ENCODE measurements around the gene B4GALT2. TPM values are rescaled to one million over a fixed set of nuclear protein-coding genes. Genes with fewer than 3 reads are reported as not detected.

The B4GALT2 gene
- total RNA-seq, 1 donor from 2014 or later = 39.1 TPM

DNA sequence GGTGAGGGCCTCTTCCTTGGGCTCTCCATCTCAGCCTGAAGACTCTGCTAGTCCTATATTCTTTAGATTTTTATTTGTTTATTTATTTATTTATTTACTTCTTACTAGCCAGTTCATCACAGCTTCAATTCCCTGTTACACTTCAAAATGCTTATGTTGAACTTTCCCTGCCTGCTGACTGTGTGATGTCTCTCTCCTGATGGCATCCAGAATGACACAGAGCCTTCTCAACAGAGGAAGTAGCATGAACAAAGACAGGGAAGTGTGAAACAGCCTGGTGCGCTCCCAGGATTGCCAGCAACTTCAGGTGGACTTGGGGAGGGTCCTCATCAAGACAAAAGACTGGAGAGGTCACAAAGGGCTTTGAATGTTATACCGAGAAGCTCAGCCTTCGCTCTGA lies 36.6 kb upstream of the B4GALT2 start:
- no peak for DNase-seq (ENCODE audit: missing footprints)
- ATAC-seq = no peak
- intact Hi-C loops (cut with DNase I) = no loop called here

DNA sequence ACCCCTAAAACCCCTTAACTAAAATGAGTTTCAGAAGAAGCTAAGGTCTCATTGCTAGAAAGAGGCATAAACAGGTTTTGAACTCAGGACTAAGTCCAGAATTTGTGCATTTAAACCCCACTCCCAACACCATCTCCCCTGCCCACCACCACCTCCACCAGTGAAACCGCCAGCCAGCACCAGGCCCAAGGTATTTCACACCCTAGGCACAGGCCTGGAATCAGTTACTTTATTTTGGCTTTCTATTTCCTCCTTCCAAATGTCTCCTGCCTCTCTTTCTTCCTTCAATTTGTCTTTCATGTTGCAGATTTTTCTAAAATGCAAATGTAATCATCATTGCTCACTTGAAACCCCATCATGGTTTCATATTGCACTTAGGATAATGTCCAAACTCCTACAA lies 34.1 kb upstream of the B4GALT2 start:
- intact Hi-C loops (cut with DNase I) = loop anchor here (5.0 kb wide), 1 partner anchor 183 kb away; no protein-coding TSS in a partner anchor
- ATAC-seq (no peak), DNase-seq (ENCODE audit: missing footprints) (no peak)

DNA sequence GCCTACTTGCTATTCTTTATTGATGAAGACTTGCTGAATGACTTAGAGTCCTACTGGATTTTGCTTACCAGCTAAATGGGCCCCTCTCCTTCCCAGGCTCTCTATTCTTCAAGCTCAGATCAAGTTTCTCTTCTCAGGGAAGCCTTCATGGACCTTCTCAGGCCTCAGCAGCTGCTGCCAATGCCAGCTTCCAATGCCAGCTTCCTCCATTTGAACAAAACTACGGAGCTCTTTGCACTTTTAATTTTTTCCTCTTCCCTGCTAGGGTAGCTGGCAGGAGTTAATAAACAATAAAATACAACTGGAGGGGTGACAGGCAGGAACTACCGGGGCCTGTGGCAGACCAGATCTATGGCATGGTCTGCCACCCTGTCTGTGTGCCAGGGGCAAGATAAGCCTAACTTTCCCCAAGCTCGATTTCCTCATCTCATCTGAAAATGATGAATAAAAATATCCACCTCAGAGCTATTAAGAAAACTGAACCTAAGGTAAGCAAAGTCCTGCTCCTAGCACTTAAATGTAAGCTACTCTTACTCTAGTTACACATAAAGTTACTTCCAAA lies 33.3 kb upstream of the B4GALT2 start:
- intact Hi-C loops (cut with DNase I) = loop anchor here (1.0 to 5.0 kb wide), 2 partner anchors 29 to 183 kb away; partner anchors contain the start of gene ATP6V0B
- no peak for ATAC-seq
- DNase-seq (ENCODE audit: missing footprints) = no peak

DNA sequence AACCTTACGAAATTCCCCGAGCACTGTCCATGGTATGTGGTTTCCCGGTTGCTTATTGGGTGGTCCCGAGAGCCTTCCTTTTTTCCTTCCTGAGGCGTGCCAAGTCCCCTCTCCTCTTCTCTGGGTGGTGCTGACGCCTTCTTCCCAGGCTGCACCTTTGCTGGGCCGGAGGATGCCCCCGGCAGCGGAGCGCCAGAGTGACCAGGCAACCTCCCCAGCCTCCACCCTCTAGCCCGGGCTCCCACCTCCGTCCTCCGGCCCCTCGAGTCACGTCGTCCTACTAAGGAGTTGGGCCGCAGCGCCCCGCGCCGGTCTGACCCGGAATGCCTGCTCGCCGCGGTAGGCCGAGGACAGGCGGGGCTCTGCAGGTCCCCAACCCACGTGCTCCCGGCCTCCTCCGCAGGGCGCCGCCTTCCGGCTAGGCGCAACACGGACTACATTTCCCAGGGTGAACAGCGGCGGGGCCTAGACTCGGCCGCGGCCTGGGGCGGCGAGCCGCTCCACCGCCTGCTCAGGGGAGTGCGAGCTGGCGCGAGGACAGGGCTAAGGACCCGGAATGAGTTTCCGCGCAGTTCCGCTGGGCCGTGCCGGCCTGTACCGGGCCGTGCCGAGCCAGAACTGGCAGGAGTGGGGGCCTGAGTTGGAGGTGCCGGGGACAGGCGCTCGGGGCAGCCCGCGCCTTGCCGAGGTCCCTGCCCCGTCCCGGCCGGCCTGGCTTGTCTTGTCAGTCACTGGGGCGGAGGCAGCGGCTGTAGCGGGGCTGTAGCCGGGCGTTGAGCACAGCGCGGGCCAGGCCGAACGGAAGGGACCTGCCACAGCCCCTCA lies 32.6 kb upstream of the B4GALT2 start, which contains the start of gene IPO13:
Gene IPO13, plus strand, starts transcription at position 715 of the 825 bp plus-strand sequence. CDS start 651 bp downstream, outside the sequence.
- intact Hi-C loops (cut with DNase I) = loop anchor here (1.0 to 5.0 kb wide), 2 partner anchors 28 to 184 kb away; partner anchors contain the start of gene ATP6V0B
- DNase-seq (ENCODE audit: missing footprints) (peak; percentile 98), ATAC-seq (peak; percentile 98)

DNA sequence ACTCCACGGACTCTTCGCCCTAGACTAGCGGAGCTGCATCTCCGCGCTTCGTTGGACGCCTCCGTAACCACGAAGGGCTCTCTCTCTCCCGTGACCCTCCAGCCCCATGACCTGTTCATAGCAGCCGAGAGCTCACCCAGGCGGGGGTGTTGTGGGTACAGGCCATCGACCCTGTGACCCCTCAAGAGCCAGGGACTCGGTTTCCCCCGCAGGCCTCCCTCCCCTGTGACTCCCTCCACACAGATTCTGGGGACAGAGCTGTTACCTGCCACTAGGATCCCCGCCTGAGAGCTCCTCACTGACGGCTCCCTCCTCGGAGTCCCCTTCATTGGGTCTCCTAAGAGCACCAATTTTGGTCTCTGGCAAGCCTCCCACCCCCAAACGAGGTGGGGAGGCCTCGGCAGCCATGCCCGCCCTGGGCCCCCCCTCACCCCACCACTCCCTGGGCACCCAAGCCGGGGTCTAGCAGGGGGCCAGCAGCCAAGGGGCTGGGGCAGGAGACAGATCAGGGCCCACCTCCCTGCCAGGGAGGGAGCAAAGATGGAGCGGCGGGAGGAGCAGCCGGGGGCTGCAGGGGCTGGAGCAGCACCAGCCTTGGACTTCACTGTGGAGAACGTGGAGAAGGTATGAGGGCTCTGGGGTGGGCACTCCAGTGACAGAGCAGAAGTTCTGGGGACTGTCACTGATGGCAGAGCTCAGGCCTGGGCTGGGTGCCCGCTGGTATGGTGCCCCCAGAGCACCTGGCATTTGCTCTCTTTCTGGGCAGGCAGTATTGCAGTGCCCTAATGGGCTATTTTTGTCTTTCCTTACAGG lies 31.7 kb upstream of the B4GALT2 start:
- ATAC-seq = peak; percentile 38
- intact Hi-C loops (cut with DNase I) = loop anchor here (5.0 kb wide), 1 partner anchor 185 kb away; no protein-coding TSS in a partner anchor
- DNase-seq (ENCODE audit: missing footprints) = no peak

DNA sequence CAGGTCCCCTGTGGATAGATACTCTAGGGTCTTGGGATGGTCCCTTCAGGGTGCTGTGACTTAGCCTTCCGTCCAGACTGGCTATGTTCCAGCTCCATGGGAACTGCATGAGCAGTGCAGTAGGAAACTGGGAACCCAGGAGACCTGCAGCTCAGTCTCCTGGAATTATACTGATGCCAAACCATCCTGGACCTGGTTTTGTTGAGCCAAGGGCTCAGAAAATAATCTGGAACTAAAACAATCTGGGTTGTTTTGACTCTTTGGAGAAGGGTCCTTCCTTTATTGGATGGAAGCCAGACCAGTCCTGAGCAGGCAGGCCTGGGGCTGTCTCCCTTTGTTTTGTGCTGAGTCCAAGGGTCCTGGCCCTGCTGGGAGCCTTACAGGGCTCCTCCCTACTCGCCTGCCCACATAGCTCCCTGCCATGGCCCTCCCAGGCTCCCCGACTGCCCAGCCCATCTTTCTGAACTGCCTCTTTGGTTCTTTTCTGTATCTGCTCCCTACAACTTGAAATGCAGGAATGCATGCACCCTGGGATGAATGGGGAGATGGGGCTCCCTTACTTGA lies 31.1 kb upstream of the B4GALT2 start:
- no peak for DNase-seq (ENCODE audit: missing footprints)
- intact Hi-C loops (cut with DNase I) = loop anchor here (5.0 kb wide), 1 partner anchor 186 kb away; no protein-coding TSS in a partner anchor
- ATAC-seq = no peak

DNA sequence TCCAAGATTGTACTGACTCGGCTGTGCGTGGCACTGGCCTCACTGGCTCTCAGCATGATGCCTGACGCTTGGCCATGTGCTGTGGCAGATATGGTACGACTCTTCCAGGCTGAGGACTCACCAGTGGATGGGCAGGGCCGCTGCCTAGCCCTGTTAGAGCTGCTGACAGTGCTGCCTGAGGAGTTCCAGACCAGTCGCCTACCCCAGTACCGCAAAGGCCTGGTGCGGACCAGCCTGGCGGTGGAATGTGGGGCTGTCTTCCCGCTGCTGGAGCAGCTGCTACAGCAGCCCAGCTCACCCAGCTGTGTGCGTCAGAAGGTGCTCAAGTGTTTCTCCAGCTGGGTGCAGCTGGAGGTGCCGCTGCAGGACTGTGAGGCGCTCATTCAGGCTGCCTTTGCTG lies 29.3 kb upstream of the B4GALT2 start:
- intact Hi-C loops (cut with DNase I) = loop anchor here (5.0 kb wide), 1 partner anchor 187 kb away; no protein-coding TSS in a partner anchor
- ATAC-seq (no peak), DNase-seq (ENCODE audit: missing footprints) (no peak)

DNA sequence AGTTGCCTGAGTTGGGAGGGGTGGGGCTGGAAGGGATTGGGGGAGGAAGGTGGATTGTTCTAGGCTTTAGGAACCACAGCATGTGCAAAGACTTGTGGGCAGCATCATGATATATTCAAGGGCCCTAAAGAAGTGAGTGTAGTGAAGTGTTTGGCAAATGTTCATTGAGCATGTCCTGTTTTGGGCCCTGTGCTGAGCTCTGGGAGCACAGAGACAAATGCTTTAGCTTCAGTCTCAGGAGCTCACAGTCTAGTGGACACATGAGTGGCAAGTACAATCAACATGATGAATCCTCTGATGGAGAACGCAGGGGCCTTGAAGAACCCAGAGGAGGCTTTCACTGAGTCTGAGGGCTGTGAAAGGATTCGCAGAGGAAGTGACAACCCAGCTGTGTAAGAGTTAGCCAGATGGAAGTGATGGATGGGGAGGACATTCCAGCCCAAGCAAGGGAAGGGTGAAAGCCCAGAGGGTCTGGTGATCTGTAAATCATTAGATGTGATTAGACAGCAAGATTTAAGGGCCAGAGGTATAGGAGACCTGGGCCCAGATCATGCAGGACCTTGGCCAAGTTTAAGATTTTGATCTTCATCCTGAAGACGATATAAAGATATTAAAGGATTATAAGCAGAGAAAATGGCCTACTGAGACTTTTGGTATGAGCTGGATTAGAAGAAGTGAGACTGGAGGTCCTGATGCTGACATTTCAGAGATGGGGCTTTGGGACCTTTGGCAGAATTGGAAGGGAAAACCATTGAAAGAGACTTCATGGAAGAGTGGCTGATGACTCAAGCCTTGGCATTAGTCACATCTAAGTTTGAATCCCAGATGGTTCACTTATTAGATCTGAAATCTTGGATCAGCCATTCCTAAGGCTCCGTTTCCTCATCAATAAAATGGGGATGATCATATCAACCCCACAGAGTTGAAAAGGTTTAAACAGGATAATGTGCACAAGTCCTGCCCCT lies 27.7 kb upstream of the B4GALT2 start:
- intact Hi-C loops (cut with DNase I) = no loop called here
- ATAC-seq (no peak), DNase-seq (ENCODE audit: missing footprints) (no peak)

DNA sequence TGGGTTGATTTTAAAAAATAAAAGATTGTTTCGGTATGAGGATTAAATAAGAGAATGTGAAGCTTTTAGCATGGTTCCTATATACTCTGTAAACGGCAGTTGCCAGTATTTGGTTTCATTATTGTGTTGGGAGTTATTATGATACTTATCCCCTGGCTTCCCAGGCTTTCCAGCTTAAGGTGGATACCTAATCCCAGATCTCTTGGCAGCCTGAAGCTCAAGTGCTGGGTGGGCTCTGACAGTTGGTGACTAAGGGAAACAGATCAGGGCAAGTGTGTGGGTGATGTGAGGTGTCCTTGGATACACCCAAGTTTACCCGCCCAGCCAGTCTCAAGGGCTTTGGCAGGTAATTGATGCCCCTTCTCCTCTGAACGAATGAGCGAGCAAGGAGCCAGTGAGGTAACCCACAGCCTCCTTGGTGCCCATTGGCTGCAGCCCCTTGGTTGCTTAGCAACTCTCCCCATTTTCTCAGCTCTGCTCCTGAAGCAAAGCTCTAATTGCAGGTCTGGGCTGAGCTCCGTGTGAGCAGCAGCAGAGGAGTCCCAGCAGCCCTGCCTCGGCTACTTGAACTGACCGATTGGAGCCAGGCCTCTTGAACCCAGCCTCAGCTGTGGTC lies 26.2 kb upstream of the B4GALT2 start:
- no peak for ATAC-seq
- intact Hi-C loops (cut with DNase I) = no loop called here
- no peak for DNase-seq (ENCODE audit: missing footprints)

DNA sequence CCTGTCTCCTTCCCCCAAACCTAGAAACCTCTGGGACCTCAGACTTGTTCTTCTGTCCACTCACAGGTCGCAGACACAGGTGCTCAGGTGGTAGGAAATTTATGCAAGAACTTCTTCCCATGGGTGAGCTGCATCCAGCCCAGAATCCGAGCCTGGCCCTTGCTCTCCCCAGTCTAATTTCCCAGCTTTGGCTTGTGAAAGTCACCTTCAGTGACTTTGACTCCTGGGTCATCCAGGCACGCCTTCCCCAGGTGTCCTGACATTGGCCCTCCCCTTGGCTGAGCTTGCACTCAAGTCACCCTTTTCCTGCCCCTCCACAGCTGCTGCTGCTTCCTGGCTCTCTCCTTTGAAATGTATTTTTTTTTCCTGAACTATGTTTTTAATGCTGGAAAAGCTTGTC lies 25.6 kb upstream of the B4GALT2 start:
- intact Hi-C loops (cut with DNase I) = no loop called here
- no peak for ATAC-seq
- no peak for DNase-seq (ENCODE audit: missing footprints)

DNA sequence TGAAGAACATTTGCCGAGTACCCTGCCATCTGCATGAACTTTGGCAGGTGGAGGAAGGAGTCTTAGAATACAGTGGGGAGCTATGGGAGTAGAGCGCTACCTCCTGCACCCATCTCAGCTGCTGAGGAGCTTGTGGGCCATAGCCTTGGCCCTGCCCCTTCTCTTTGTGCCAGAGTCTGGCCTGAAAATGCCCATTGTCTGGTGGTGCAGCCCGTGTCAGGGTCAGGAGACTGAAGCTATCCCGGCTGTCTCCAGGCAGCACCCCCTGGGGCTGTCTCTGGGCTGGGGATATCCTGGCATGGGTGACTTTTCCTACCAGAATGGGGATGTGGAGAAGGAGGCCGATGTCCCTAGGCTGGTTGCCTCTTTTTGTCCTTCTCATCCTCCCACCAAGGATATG lies 25.0 kb upstream of the B4GALT2 start:
- ATAC-seq = no peak
- intact Hi-C loops (cut with DNase I) = no loop called here
- no peak for DNase-seq (ENCODE audit: missing footprints)

DNA sequence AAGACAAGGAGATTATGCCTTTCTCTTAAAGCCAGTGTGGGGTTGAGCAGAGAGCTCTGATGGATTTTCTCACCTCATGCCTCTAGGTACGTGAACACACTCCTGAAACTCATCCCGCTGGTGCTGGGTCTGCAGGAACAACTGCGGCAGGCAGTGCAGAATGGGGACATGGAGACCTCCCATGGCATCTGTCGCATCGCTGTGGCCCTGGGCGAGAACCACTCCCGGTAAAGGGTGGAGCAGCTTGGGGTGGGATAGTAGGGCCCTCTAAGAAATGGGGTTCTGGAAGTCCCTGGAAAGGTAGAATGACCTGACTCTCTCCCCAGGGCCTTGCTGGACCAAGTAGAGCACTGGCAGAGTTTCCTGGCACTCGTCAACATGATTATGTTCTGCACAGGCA lies 22.8 kb upstream of the B4GALT2 start:
- intact Hi-C loops (cut with DNase I) = no loop called here
- DNase-seq (ENCODE audit: missing footprints) (no peak), ATAC-seq (no peak)

DNA sequence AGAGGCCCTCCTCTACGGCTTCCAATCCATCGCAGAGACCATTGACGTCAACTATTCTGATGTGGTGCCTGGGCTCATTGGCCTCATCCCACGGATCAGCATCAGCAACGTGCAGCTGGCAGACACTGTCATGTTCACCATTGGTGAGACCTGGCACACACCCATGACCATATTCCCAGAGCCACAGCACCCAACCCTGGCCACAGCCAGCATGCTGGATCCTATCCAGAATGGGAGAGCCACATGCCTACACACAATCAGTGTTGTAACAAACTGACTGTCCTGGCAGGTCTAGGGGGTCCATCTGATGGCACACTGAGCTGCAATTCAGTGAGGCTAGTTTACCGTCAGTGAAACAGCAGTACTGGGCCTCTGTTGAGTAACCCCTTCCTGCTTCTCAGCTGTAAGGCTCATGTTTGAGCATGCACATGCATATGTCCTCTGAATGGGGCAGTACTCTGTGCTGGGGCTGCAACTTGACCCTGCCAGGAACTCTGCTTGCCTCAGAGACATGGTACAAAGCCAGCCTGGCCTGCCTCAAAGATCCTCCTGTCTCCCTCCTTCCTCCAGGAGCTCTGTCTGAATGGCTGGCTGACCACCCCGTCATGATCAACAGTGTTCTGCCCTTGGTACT lies 21.5 kb upstream of the B4GALT2 start:
- ATAC-seq (no peak), DNase-seq (ENCODE audit: missing footprints) (no peak)
- intact Hi-C loops (cut with DNase I) = no loop called here

DNA sequence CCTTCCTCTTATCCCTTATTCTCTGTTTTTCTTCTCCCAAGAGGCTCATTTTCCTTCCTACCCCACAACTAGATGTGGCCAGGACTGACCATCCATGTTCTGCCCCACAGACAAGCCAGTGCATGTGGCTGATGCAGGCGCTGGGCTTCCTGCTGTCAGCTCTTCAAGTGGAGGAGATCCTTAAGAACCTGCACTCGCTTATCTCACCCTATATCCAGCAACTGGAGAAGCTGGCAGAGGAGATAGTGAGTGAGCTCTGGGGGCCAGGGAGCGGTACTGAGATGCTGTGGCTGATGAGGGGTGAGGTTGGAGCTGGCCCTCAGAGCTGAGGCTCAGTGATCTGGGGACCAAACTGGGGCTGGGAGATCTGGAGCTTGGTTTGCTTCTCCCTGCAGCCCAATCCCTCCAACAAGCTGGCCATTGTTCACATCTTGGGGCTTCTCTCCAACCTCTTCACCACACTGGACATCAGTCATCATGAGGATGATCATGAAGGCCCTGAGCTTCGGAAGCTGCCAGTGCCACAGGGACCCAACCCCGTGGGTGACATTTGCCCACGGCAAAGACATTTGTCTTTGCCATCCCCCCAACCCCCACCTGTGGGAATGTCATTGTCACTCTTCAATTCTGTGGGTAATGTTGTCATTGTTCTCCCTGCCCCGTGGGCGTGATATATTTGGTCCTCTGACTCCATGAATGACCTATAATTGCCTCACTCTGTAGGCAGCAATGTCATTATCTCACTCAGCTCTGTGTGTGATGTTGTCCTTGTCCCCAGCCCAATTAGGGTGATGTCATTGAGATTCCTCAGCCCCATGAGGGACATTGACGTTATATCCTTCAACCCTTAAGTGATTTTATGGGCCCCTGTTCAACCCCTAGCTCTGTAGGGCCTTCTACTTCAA lies 20.4 kb upstream of the B4GALT2 start:
- intact Hi-C loops (cut with DNase I) = no loop called here
- no peak for ATAC-seq

DNA sequence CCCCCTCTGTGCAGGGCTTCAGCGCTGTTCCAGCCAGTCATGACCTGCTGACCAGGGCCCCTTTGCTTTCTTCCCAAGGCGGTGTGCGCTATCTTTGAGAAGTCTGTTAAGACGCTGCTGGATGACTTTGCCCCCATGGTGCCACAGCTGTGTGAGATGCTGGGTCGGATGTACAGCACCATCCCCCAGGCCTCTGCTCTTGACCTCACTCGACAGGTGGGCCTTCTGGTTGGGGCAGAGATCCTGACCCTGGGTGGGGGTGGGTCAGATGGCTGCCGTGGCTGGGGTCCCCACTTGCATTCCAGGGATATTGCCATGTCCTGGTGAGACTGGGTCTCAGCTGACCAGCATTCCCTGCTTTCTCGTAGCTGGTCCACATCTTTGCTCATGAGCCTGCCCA lies 18.2 kb upstream of the B4GALT2 start:
- ATAC-seq = no peak
- DNase-seq (ENCODE audit: missing footprints) = no peak
- intact Hi-C loops (cut with DNase I) = no loop called here

More for the DNA sequence above, 20.4 kb upstream of the B4GALT2 start:
- DNase-seq (ENCODE audit: missing footprints) = no peak

DNA sequence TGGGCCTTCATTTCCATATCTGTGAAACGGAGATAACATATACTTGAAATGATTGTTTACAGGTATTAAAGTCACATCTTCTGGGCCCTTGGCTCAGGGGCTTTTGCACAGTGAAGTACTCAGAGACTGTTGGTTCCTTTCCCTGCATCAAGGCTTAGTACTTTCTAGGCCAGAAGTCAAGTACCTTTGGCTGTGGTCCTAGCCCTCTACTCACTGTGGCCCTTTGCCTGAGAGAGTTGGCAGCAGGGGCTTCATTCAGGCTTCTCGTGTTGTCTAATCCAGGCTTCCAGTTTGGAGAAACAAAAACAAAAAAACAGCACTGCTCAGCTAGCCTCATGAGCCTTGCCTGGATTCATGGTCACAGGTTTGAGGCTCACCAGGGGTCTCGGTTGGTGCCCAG lies 17.3 kb upstream of the B4GALT2 start:
- no peak for DNase-seq (ENCODE audit: missing footprints)
- no peak for ATAC-seq
- intact Hi-C loops (cut with DNase I) = no loop called here

All from Right ventricle myocardium inferior (tissue), 1 donor.